HG03469 (cell line): ENCODE measurements around the gene RMND1.
"Not testable (repeated sequence)": the region's sequence is repeated elsewhere in the genome, so short reads cannot be mapped to it uniquely, and the experiment has no call there.

ENCODE experiments used
- ATAC-seq: cut with Tn5 transposase; IDR thresholded peaks from one replicate; pipeline ENCODE4 v1.9.1; 2021; ENCODE audit warnings: mild to moderate bottlenecking, moderate library complexity, moderate number of reproducible peaks; ENCODE audit not compliant: unreplicated experiment

The RMND1 gene

GRCh38 chr6:151452750-151453427, 963 bp upstream of the RMND1 start:
- ATAC-seq: no peak

GRCh38 chr6:151451417-151451949, 443 bp downstream of the RMND1 start:
- ATAC-seq: no peak

GRCh38 chr6:151450928-151451327, 998 bp downstream of the RMND1 start:
- ATAC-seq: not testable (repeated sequence)

- ATAC-seq: no peak
These were observed 3.3 kb downstream of the RMND1 start for GRCh38 chr6:151448623-151449022.

- ATAC-seq: no peak
These were observed 4.7 kb downstream of the RMND1 start for GRCh38 chr6:151447237-151447636.

- ATAC-seq: no peak
These were observed 6.4 kb downstream of the RMND1 start for GRCh38 chr6:151445482-151445881.

DNA sequence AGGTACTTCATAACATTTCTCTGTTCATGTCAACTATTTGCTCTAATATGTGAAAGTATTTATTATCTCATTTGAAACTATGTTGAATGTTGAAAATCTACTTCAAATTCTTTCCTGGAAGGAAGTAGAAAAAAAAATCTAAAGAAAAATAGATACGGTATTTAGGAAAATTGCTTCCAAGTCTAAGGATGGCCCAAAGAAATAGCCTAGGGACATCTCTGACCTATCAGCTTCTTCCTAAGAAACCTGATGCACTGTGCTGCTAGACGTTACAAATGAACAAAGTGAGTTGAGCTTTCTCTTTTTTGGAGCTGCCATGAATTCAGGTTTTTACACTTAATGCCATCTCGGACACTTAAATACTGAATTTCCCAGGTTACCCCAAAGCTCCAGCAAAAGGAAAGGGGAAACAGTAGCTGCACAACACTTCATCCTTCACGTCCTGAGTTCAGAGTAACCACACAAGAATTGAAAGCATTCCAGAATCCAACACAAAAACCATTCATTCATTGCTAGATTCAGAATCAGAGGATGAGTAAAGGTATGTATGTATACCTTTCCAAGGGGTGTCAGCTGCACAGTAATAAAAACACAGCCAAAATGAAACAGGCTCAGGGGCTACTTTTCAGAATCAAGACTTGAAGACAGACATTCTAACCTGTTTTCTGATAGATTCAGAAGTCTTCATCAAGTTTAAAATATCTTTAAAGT, 7.9 kb downstream of the RMND1 start:
- no peak for ATAC-seq

DNA sequence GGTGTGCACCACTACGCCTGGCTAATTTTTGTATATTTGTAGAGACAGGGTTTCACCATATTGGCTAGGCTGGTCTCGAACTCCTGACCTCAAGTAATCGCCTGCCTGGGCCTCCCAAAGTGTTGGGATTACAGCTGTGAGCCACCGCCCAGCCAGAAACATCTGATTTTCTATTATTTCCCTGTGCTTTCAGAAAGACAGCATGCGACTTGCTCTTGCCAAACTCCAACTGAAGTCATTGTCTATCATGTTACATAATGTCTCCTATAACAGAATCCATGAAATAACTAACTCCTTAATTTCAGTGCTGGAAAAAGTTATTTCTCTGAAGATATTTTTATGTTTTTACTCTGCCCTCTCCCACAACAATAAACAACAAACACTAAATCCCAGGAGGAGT, 8.5 kb downstream of the RMND1 start:
- no peak for ATAC-seq

- no peak for ATAC-seq
These were observed 9.6 kb downstream of the RMND1 start for GRCh38 chr6:151442371-151442770.

DNA sequence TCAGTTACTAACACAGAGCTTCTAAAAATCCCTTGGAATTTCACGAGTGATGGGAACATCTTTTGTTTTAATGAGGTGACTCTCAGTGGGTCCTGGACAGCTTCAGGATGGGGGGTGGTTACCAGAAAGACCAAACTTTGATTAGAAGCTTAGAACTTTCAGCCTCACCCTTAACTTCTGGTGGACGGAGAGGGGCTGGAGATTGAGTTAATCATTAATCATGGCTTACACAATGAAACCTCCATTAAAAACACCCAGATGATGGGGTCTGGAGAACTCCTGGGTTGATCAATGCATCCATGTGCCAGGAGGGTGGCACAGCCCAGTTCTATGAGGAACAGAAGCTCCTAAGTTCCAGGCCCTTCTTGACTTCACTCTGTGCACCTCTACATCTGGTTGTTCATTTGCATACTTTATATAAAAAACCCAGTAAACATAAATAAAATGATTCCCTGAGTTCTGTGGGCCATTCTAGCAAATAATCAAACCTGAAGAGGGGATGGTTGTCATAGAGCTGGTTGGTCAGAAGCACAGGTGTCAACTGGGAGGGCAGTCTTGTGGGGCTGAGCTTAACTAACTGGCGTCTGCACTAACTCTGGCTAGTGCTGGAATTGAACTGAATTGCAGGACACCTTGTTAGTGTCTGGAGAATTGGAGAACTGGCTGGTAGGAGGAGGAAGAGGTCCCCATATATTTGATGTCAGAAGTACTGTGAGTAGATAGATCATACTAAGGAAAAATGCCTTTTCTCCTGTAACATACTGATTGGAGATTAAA, 10.3 kb downstream of the RMND1 start:
- no peak for ATAC-seq

DNA sequence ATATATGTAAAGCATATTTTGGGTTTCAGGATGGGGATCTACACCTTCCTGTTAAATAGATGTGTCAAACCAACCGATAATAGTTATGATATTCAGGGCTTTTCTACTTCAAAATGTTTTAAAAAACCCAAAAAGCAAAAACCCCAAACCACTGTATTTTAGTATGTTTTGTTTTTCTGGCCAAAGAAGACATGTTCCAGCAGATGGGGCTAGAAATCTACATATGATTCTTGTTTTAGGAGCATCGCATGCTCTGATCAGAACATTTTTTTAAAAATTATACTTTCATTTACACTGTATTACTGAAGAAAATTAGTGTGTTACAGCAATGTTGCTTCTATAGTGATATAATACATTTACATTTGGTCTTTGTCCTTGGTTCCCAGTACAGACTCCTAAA, 11.0 kb downstream of the RMND1 start:
- ATAC-seq: peak; percentile 25

- ATAC-seq: peak; percentile 35
These were observed 11.4 kb downstream of the RMND1 start for GRCh38 chr6:151440498-151440897.

- no peak for ATAC-seq
These were observed 14.5 kb downstream of the RMND1 start for GRCh38 chr6:151437401-151437800.

DNA sequence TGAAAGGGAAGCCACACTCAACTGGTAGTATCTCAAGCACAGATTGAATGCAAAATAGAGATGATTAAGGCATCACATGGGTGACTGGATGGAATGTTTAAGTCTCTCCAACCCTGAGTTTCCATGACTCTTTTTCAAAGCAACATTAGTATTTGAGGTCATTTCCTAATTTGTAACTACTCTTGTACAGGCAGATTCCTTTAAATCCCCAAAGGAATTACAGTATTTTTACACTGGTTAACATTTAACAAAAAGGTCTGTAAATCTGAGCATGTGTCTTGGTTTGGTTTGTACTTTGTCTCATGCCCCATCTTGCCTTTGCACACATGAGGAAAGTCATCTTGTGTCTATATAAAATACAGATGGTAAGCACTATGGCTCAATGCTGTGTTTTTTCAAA, 15.1 kb downstream of the RMND1 start:
- ATAC-seq: no peak

DNA sequence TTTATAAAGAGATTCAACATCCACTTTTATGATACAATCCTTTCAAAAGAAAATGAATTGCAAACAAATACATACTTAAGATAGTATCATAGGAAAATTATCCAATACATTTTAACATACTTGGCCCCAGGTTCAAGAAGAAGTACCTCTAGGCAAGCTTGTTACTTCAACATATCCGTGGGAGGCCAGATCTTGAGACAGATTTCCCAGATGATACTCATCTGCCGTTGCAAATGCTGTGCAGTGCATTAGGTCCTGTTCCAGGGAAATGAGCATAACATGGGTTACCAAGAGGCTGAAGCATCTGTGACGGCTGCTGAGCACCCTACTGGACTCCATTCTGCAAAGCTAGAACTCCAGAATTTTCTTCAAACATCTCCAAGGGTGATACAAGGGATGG, 15.6 kb downstream of the RMND1 start:
- no peak for ATAC-seq

GRCh38 chr6:151434369-151434768, 17.6 kb downstream of the RMND1 start:
- no peak for ATAC-seq

- no peak for ATAC-seq
These were observed 19.3 kb downstream of the RMND1 start for GRCh38 chr6:151432651-151433050.

GRCh38 chr6:151431337-151431736, 20.6 kb downstream of the RMND1 start:
- no peak for ATAC-seq

DNA sequence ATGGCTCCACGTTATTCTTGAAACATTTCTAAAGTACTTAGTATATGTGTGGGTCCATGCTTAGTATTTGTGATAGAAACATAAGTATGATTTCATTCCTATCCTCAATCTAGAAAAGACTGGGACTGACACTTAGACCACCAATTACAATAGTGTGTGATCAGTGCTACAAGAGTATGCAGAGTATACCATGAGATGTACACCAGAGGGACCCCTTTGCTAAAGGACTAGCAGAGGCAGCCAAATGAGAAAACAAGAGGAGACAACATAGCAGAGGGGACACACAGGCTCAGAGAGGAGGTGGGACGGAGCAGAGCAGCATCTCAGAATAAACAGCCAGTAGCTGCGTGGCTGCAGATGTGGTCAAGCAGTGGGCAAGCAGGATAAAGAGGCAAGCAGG, 21.0 kb downstream of the RMND1 start:
- no peak for ATAC-seq

DNA sequence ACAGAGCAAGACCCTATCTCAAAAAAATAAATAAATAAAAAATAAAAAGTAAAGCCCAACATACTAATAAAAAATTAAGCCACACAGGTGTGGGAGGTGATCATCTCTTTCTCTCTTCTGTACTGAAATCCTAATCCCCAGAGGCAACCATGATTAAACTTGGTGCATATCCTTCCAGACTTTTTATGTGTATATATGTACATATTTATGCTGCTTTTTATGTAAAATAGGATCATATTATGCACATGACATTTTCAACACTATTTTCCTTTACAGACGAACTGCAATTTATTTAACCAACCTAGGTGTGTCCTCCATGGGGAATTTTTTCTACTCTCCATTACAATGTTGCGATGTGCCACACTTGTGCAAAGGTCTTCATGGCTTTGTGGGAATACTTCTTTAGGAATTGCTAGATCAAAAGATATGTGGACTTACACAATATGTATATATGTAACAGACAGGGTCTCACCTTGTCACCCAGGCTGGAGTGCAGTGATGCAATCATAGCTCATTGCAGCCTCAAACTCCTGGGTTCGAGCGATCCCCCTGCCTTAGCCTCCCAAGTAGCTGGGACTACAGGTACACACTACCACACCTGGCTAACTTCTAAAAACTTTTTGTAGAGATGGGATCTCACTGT, 23.7 kb downstream of the RMND1 start:
- no peak for ATAC-seq

GRCh38 chr6:151425561-151425960, 26.4 kb downstream of the RMND1 start:
- ATAC-seq: no peak
